ENCODE data around the gene SHF.

DNA sequence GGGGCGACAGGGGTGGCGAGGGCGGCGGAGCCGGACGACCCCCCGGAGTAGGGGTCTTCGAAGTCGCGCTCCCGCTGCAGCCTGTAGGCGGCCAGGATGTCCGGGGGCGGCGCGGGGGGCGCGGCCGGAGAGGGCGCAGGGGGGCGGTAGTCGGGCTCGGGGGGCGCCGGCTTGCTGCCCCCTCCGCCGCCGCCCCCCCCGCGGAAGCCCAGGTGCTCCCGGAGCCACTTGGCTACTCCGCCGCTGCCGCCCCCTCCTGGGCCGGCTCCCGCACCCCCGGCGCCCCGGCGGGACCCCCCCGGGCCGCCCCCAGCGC, 230 bp downstream of the SHF start:
- TF ChIP-seq TAF1 (IDR thresholded peaks at IDR 0.05; ENCODE audit: low read depth, low read length) (no peak), POLR2A (IDR thresholded peaks at IDR 0.05; ENCODE audit: low read depth, low read length) (no peak), POLR2AphosphoS5 (IDR thresholded peaks at IDR 0.05; ENCODE audit: low read depth, low read length) (no peak), SPI1 (IDR thresholded peaks at IDR 0.05; ENCODE audit: low read depth, low read length) (no peak)
